Progenitor cell of endocrine pancreas (in vitro differentiated cells): ENCODE measurements around the gene ZNF865. TPM values are rescaled to one million over a fixed set of nuclear protein-coding genes. Genes with fewer than 3 reads are reported as not detected.

ENCODE experiments used
- DNase-seq: peaks from one replicate; pipeline ENCODE4 v3.0.0; 2021; ENCODE audit warnings: low spot score; ENCODE audit not compliant: unreplicated experiment
- H3K27ac Mint-ChIP-seq: 2 replicates; pipeline ENCODE4 v1.8.0; 2021; ENCODE audit warnings: mild to moderate bottlenecking, moderate library complexity, mixed read lengths
- H3K27me3 Mint-ChIP-seq: 2 replicates; pipeline ENCODE4 v1.8.0; 2021; ENCODE audit warnings: mixed read lengths
- H3K36me3 Mint-ChIP-seq: 2 replicates; pipeline ENCODE4 v1.8.0; 2022; ENCODE audit warnings: mixed read lengths; ENCODE audit not compliant: insufficient read depth
- H3K4me1 Mint-ChIP-seq: 2 replicates; pipeline ENCODE4 v1.8.0; 2021; ENCODE audit warnings: low read depth, mixed read lengths
- H3K4me3 Mint-ChIP-seq: 2 replicates; pipeline ENCODE4 v1.8.0; 2021; ENCODE audit warnings: low read depth, mild to moderate bottlenecking, moderate library complexity, mixed read lengths
- H3K9me3 Mint-ChIP-seq: 2 replicates; pipeline ENCODE4 v1.8.0; 2021; ENCODE audit warnings: low read depth, mixed read lengths
- CTCF ChIP-seq: fragments of 200-600 bp; sonication (generic); IDR thresholded peaks from one replicate; pipeline ENCODE4 v1.5.0; 2021; ENCODE audit warnings: antibody characterized with exemption, mild to moderate bottlenecking; ENCODE audit not compliant: unreplicated experiment
- total RNA-seq: library from RNA; stranded (reverse); gene quantifications from 2 replicates; pipeline ENCODE4 v1.2.1, GENCODE V29; 2021

ZNF865 gene
- total RNA-seq, 1 donor from 2014 or later: 19.9 TPM

- no peaks in the 10 kb centered on the region for H3K27me3 Mint-ChIP-seq
- H3K4me3 Mint-ChIP-seq: peak overlapping the region; percentile 80
- TF ChIP-seq CTCF: no peak
- H3K9me3 Mint-ChIP-seq: no peaks in the 10 kb centered on the region
- peak; percentile 97 for DNase-seq
- H3K36me3 Mint-ChIP-seq: peaks cover 7% of the 10 kb centered on the region
- peak overlapping the region; percentile 96 for H3K27ac Mint-ChIP-seq
- peaks cover 21% of the 10 kb centered on the region for H3K4me1 Mint-ChIP-seq
Measured at GRCh38 chr19:55605207-55605636, 225 bp upstream of the ZNF865 start.

- H3K9me3 Mint-ChIP-seq: no peaks in the 10 kb centered on the region
- peak overlapping the region; percentile 97 for H3K4me3 Mint-ChIP-seq
- H3K27me3 Mint-ChIP-seq: no peaks in the 10 kb centered on the region
- peaks cover 18% of the 10 kb centered on the region for H3K4me1 Mint-ChIP-seq
- no peak for DNase-seq
- no peak for TF ChIP-seq CTCF
- peak overlapping the region; percentile 96 for H3K27ac Mint-ChIP-seq
- H3K36me3 Mint-ChIP-seq: peaks cover 10% of the 10 kb centered on the region
Measured at GRCh38 chr19:55606471-55606787, 982 bp downstream of the ZNF865 start.

- Mint-ChIP-seq H3K4me3 (peak overlapping the region; percentile 97), H3K4me1 (peaks cover 18% of the 10 kb centered on the region), H3K27me3 (no peaks in the 10 kb centered on the region), H3K27ac (peak overlapping the region; percentile 18), H3K9me3 (no peaks in the 10 kb centered on the region), H3K36me3 (peaks cover 10% of the 10 kb centered on the region)
- no peak for DNase-seq
- no peak for TF ChIP-seq CTCF
Measured at GRCh38 chr19:55606817-55607216, 1.4 kb downstream of the ZNF865 start.

- no peaks in the 10 kb centered on the region for H3K9me3 Mint-ChIP-seq
- no peak for DNase-seq
- no peaks in the 10 kb centered on the region for H3K27me3 Mint-ChIP-seq
- H3K4me1 Mint-ChIP-seq: peaks cover 18% of the 10 kb centered on the region
- H3K27ac Mint-ChIP-seq: peak overlapping the region; percentile 56
- no peak for TF ChIP-seq CTCF
- peaks cover 15% of the 10 kb centered on the region for H3K36me3 Mint-ChIP-seq
- H3K4me3 Mint-ChIP-seq: no peak overlapping the region
Measured at GRCh38 chr19:55609326-55609725, 3.9 kb downstream of the ZNF865 start.

GRCh38 chr19:55611300-55611982, 6.0 kb downstream of the ZNF865 start:
- H3K27me3 Mint-ChIP-seq: no peaks in the 10 kb centered on the region
- H3K4me1 Mint-ChIP-seq: peaks cover 8% of the 10 kb centered on the region
- no peak for DNase-seq
- no peak overlapping the region for H3K27ac Mint-ChIP-seq
- no peak for TF ChIP-seq CTCF
- peaks cover 16% of the 10 kb centered on the region for H3K36me3 Mint-ChIP-seq
- no peaks in the 10 kb centered on the region for H3K9me3 Mint-ChIP-seq
- H3K4me3 Mint-ChIP-seq: no peak overlapping the region
